ENCODE measurements around the gene B4GALT4.
"Not testable (repeated sequence)": the region's sequence is repeated elsewhere in the genome, so short reads cannot be mapped to it uniquely, and the experiment has no call there.

Gene B4GALT4

DNA sequence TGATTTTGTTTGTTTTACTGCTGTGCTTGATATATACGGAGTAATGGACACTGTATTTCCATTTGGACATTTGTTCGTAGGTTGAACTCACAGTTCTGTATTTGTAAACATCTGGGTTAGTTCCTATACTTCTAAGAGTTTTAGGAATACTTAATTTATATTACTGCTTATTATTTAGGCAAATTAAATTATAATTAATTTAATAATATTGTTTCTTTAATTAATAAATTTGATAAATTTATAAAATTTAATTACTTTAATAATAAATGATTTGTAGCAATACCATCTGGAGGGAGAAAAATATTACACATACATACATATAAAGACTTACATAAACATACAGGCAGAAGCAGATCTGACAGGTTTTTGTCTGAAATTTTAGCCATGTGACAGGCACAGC, 14.5 kb upstream of the B4GALT4 start:
- Mint-ChIP-seq H3K4me1 (ENCODE audit: low read depth in 2 of 2) (no peaks in the 10 kb centered on the region), H3K4me3 (no peak overlapping the region), H3K27ac (no peak overlapping the region), H3K36me3 (ENCODE audit: insufficient read depth) (no peaks in the 10 kb centered on the region), H3K9me3 (no peaks in the 10 kb centered on the region), H3K27me3 (peaks cover 8 to 9% of the 10 kb centered on the region in 2 donors)
- DNase-seq (no peak), ATAC-seq (replicated peaks) (no peak)

- Mint-ChIP-seq H3K4me3 (no peak overlapping the region), H3K27me3 (no peaks in the 10 kb centered on the region), H3K4me1 (ENCODE audit: low read depth in 2 of 2) (peaks cover 3 to 7% of the 10 kb centered on the region in 2 donors), H3K36me3 (ENCODE audit: insufficient read depth) (peaks cover 5% of the 10 kb centered on the region), H3K9me3 (peaks cover 0 to 8% of the 10 kb centered on the region in 2 donors), H3K27ac (no peak overlapping the region)
- no peak for ATAC-seq (replicated peaks)
- no peak for DNase-seq
Observed at GRCh38 chr3:119245778-119246177, 5.1 kb upstream of the B4GALT4 start.

DNA sequence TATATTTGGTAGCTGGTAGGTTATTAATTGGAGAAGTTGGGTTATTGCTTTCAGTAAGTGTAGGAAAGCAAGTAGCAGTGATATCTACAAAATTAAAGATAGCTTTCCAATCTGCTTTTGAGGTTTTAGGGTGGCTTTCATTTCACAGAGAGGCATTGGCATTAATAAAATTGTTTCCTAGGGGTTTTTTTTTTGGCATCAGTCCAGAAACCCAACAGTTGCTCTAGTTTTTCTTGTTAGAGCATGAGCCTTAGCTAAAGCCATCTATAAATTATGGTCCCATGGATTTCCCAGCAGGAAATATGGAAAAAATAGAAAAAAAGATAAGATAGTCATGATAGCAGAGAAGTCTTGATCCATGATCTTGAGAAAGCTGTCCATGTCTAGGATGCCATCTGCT, 3.0 kb upstream of the B4GALT4 start:
- peaks cover 5% of the 10 kb centered on the region for H3K36me3 Mint-ChIP-seq (ENCODE audit: insufficient read depth)
- H3K27ac Mint-ChIP-seq = no peak overlapping the region
- ATAC-seq (replicated peaks) (no peak), DNase-seq (no peak)
- H3K4me1 Mint-ChIP-seq (ENCODE audit: low read depth in 2 of 2) = peaks cover 8 to 17% of the 10 kb centered on the region in 2 donors
- H3K27me3 Mint-ChIP-seq = no peaks in the 10 kb centered on the region
- no peak overlapping the region for H3K4me3 Mint-ChIP-seq
- H3K9me3 Mint-ChIP-seq = peaks cover 0 to 8% of the 10 kb centered on the region in 2 donors

GRCh38 chr3:119243058-119243529, 2.4 kb upstream of the B4GALT4 start:
- not testable (repeated sequence) for H3K4me3 Mint-ChIP-seq; DNase-seq; H3K36me3 Mint-ChIP-seq (ENCODE audit: insufficient read depth); ATAC-seq (replicated peaks); H3K27me3 Mint-ChIP-seq; H3K27ac Mint-ChIP-seq; H3K9me3 Mint-ChIP-seq
- peaks cover 8 to 23% of the 10 kb centered on the region in 2 donors for H3K4me1 Mint-ChIP-seq (ENCODE audit: low read depth in 2 of 2)

DNA sequence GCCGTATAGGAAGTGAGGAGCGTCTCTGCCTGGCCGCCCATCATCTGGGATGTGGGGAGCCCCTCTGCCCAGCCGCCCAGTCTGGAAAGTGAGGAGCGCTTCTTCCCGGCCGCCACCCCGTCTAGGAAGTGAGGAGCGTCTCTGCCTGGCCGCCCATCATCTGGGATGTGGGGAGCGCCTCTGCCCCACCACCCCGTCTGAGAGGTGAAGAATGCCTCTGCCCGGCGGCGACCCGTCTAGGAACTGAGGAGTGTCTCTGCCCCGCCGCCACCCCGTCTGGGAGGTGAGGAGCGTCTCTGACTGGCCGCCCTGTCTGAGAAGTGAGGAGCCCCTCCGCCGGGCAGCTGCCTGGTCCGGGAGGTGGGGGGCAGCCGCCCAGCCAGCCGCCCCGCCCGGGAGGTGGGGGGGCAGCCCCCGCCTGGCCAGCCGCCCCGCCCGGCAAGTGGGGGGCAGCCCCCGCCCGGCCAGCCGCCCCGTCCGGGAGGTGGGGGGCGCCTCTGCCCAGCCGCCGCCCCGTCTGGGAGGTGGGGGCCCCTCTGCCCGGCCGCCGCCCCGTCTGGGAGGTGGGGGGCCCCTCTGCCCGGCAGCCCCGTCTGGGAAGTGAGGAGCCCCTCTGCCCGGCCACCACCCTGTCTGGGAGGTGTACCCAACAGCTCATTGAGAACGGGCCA, 1.8 kb upstream of the B4GALT4 start:
- not testable (repeated sequence) for H3K36me3 Mint-ChIP-seq (ENCODE audit: insufficient read depth); DNase-seq; ATAC-seq (replicated peaks); H3K27me3 Mint-ChIP-seq; H3K27ac Mint-ChIP-seq; H3K4me3 Mint-ChIP-seq; H3K9me3 Mint-ChIP-seq
- peaks cover 8 to 23% of the 10 kb centered on the region in 2 donors for H3K4me1 Mint-ChIP-seq (ENCODE audit: low read depth in 2 of 2)

- DNase-seq (no peak), ATAC-seq (replicated peaks) (no peak)
- Mint-ChIP-seq H3K27me3 (no peaks in the 10 kb centered on the region), H3K4me1 (ENCODE audit: low read depth in 2 of 2) (peaks cover 25 to 35% of the 10 kb centered on the region in 2 donors), H3K36me3 (ENCODE audit: insufficient read depth) (peaks cover 17% of the 10 kb centered on the region), H3K9me3 (no peaks in the 10 kb centered on the region), H3K4me3 (peak overlapping the region; percentile 80 to 88), H3K27ac (peak overlapping the region; percentile 86 to 90)
Observed at GRCh38 chr3:119240101-119240590, 532 bp downstream of the B4GALT4 start.

DNA sequence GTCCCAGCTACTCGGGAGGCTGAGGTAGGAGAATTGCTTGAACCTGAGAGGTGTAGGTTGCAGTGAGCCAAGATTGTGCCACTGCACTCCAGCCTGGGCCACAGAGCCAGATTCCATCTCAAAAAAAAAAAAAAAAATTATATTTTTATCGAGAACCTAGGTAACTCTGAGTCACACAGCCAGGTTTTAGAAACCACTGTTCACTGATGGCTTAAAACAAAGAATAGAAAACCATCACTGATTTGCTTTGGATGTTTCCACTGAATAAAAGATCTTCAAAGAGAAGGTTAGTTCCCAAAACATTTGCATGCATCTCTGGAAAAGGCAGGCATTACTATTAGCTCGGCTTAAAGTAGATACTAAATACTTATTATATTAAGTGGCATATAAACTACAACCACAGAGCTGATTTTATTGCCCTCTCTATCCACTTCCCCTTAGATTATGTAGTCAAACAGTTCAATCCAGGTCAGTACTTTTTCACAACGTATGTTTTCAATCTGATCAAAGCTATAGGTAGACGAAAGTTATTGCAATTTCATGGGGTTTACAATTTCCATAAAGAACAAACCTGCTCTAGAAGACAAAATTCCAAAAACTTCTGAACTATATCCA, 1.4 kb downstream of the B4GALT4 start:
- peaks cover 25% of the 10 kb centered on the region for H3K36me3 Mint-ChIP-seq (ENCODE audit: insufficient read depth)
- peak overlapping the region; percentile 80 to 88 for H3K4me3 Mint-ChIP-seq
- H3K9me3 Mint-ChIP-seq = no peaks in the 10 kb centered on the region
- DNase-seq (no peak), ATAC-seq (replicated peaks) (peak; percentile 13)
- no peaks in the 10 kb centered on the region for H3K27me3 Mint-ChIP-seq
- peaks cover 26 to 35% of the 10 kb centered on the region in 2 donors for H3K4me1 Mint-ChIP-seq (ENCODE audit: low read depth in 2 of 2)
- H3K27ac Mint-ChIP-seq = peak overlapping the region; percentile 86 to 90

DNA sequence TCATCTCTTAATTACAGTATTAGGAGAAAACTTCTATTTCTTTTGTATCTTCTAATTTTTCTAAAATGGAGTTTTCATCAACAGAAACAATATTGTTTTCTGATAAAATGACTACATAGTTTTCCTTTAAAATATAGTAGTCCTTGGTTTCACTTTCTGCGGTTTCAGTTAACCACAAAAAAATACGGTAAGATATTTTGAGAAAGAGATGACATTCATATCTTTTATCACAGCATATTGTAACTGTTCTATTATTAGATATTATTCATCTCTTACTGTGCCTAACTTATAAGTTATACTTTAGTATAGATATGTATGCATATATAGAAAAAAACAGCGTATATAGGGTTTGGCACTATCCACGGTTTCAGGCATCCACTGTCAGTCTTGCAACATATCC, 2.3 kb downstream of the B4GALT4 start:
- Mint-ChIP-seq H3K4me1 (ENCODE audit: low read depth in 2 of 2) (peaks cover 26 to 35% of the 10 kb centered on the region in 2 donors), H3K27me3 (no peaks in the 10 kb centered on the region), H3K9me3 (no peaks in the 10 kb centered on the region), H3K4me3 (peak overlapping the region in 1 of 2 donors; percentile 88), H3K36me3 (ENCODE audit: insufficient read depth) (peaks cover 34% of the 10 kb centered on the region), H3K27ac (peak overlapping the region in 1 of 2 donors; percentile 86)
- no peak for DNase-seq
- no peak for ATAC-seq (replicated peaks)

GRCh38 chr3:119237299-119237698, 3.4 kb downstream of the B4GALT4 start:
- Mint-ChIP-seq H3K4me3 (peak overlapping the region; percentile 45 to 54), H3K27ac (peak overlapping the region in 1 of 2 donors; percentile 74), H3K9me3 (no peaks in the 10 kb centered on the region), H3K27me3 (no peaks in the 10 kb centered on the region), H3K4me1 (ENCODE audit: low read depth in 2 of 2) (peaks cover 29 to 35% of the 10 kb centered on the region in 2 donors), H3K36me3 (ENCODE audit: insufficient read depth) (peaks cover 38% of the 10 kb centered on the region)
- ATAC-seq (replicated peaks) (no peak), DNase-seq (no peak)

DNA sequence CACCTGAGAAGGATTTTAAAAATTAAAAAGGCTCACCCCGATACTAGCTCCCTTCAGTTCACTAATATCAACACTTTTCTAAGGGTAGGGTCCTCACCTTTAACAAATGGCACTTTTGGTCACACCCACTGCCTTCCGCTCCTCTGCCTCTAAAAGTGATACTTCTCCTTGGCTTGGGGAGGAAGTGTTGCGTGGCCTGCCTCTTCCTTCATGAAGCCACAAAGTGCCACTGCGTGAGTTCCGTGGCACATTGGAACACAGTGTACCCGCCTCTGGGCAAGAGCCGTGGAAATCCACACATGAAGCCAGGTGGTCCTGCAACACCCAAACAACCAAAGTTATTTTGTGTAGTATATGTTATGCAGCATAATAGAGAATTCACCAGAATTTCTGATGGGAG, 3.9 kb downstream of the B4GALT4 start:
- Mint-ChIP-seq H3K27me3 (no peaks in the 10 kb centered on the region), H3K9me3 (no peaks in the 10 kb centered on the region), H3K4me3 (peak overlapping the region; percentile 45 to 54), H3K27ac (peak overlapping the region; percentile 74 to 83), H3K4me1 (ENCODE audit: low read depth in 2 of 2) (peaks cover 30 to 35% of the 10 kb centered on the region in 2 donors), H3K36me3 (ENCODE audit: insufficient read depth) (peaks cover 38% of the 10 kb centered on the region)
- ATAC-seq (replicated peaks) = no peak
- DNase-seq = no peak

DNA sequence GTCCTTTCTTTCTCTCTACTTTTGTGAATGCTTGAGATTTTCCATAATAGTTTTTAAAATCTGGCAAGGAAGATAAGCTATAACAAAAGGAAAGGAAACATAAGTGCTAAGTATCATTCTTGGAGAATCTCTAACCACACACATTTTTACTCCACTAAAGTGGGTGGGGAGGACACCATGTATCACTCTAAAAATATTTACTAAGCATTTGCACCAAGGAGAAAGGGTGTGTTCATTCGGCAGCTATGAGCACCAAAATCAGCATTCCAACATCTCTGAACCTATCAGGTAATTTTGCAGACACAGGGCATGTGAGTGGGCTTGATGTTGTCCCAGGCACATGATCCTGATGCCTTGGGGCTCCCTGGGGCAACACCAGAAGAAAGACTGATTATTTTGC, 5.5 kb downstream of the B4GALT4 start:
- no peak overlapping the region for H3K4me3 Mint-ChIP-seq
- ATAC-seq (replicated peaks) = no peak
- H3K36me3 Mint-ChIP-seq (ENCODE audit: insufficient read depth) = peaks cover 33% of the 10 kb centered on the region

GRCh38 chr3:119234610-119235009, 6.1 kb downstream of the B4GALT4 start:
- Mint-ChIP-seq H3K9me3 (no peaks in the 10 kb centered on the region), H3K36me3 (ENCODE audit: insufficient read depth) (peaks cover 34% of the 10 kb centered on the region), H3K4me3 (no peak overlapping the region), H3K27ac (peak overlapping the region; percentile 25 to 35), H3K27me3 (no peaks in the 10 kb centered on the region), H3K4me1 (ENCODE audit: low read depth in 2 of 2) (peaks cover 21 to 25% of the 10 kb centered on the region in 2 donors)
- DNase-seq = no peak
- ATAC-seq (replicated peaks) = no peak

More for the DNA sequence above, 5.5 kb downstream of the B4GALT4 start:
- Mint-ChIP-seq H3K27ac (peak overlapping the region; percentile 25 to 35), H3K27me3 (no peaks in the 10 kb centered on the region), H3K4me1 (ENCODE audit: low read depth in 2 of 2) (peaks cover 27 to 29% of the 10 kb centered on the region in 2 donors), H3K9me3 (no peaks in the 10 kb centered on the region)
- DNase-seq = no peak

DNA sequence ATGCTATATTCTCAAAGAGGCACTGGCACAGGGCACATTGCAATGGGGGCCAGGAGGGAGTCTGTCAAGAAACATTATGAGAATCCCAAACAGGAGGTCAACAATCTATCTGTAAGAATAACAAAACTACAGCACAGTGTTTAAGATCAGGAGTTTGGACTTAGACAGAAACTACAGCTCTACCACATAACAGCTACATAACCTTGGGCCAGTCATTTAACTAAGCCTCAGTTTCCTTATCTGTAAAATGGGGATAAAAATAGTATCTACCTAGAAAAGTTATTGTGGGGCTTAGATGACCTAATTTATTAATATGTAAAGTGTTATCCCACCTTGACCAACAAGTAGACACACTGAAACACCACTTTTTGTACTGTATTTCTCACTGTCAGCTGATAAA, 9.9 kb downstream of the B4GALT4 start:
- Mint-ChIP-seq H3K4me1 (ENCODE audit: low read depth in 2 of 2) (peaks cover 8 to 22% of the 10 kb centered on the region in 2 donors), H3K27ac (no peak overlapping the region), H3K9me3 (no peaks in the 10 kb centered on the region), H3K4me3 (no peak overlapping the region), H3K36me3 (ENCODE audit: insufficient read depth) (peaks cover 39% of the 10 kb centered on the region), H3K27me3 (no peaks in the 10 kb centered on the region)
- ATAC-seq (replicated peaks) (no peak), DNase-seq (no peak)

- no peak for ATAC-seq (replicated peaks)
- Mint-ChIP-seq H3K27ac (no peak overlapping the region), H3K27me3 (no peaks in the 10 kb centered on the region), H3K4me1 (ENCODE audit: low read depth in 2 of 2) (peaks cover 8 to 18% of the 10 kb centered on the region in 2 donors), H3K9me3 (no peaks in the 10 kb centered on the region), H3K4me3 (no peak overlapping the region), H3K36me3 (ENCODE audit: insufficient read depth) (peaks cover 40% of the 10 kb centered on the region)
- no peak for DNase-seq
Observed at GRCh38 chr3:119230071-119230470, 10.6 kb downstream of the B4GALT4 start.

Measured in effector memory CD8-positive, alpha-beta T cell (primary cell).